ENCODE data around the gene GALNT10. TPM values are rescaled to one million over a fixed set of nuclear protein-coding genes. Genes with fewer than 3 reads are reported as not detected.

Gene GALNT10
- total and polyA plus RNA-seq, 10 of the 15 experiments (the other 5 are each of a cell fraction or from before 2014, with no cell fraction given) = 3.9 to 35.4 (median 15.5) TPM

- TF ChIP-seq ATF3 (IDR thresholded peaks at IDR 0.05; ENCODE audit: borderline replicate concordance, extremely low read depth, low read depth, low read length) (no peak), TAF1 (IDR thresholded peaks at IDR 0.05; ENCODE audit: borderline replicate concordance, low read depth, low read length) (no peak), MXI1 (IDR thresholded peaks at IDR 0.05; ENCODE audit: low read depth, low read length) (no peak), CTCF (IDR thresholded peaks at IDR 0.05 in 2 of 3, conservative IDR thresholded peaks at IDR 0.05 in 1 of 3; ENCODE audit: control insufficient read depth in 2 of 3, extremely low read depth in 1 of 3, insufficient read depth in 1 of 3, low read depth in 3 of 3, low read length in 3 of 3) (no peak), TCF7 (IDR thresholded peaks at IDR 0.05; ENCODE audit: borderline replicate concordance) (no peak), CHD2 (IDR thresholded peaks at IDR 0.05; ENCODE audit: borderline replicate concordance, low read depth, low read length) (no peak), TCF3 (IDR thresholded peaks at IDR 0.05; ENCODE audit: borderline replicate concordance, insufficient read depth, low read depth, low read length) (no peak)
Observed at GRCh38 chr5:154437281-154437965, 246.9 kb downstream of the GALNT10 start (continued).

- H2AFZ ChIP-seq (ENCODE audit: control insufficient read depth, low read depth, low read length) = no peak overlapping the region
- no peak for TF ChIP-seq KLF5 (IDR thresholded peaks at IDR 0.05; ENCODE audit: partially characterized antibody)
- TF ChIP-seq ZSCAN29 (IDR thresholded peaks at IDR 0.05) = no peak
- TF ChIP-seq USF1 (IDR thresholded peaks at IDR 0.05; ENCODE audit: borderline replicate concordance, extremely low read length, insufficient read depth, low read depth, low read length) = no peak
- TF ChIP-seq NFXL1 (IDR thresholded peaks at IDR 0.05; ENCODE audit: borderline replicate concordance) = no peak
- TF ChIP-seq POU2F2 (IDR thresholded peaks at IDR 0.05; ENCODE audit: borderline replicate concordance, low read depth, low read length) = no peak
- no peak overlapping the region for H3K4me2 ChIP-seq (ENCODE audit: control insufficient read depth, insufficient read depth)
- no peaks in the 10 kb centered on the region; the same call in 1 of the 2 replicates for H3K4me1 ChIP-seq (ENCODE audit: control insufficient read depth, insufficient read depth, low read length)
- H3K79me2 ChIP-seq (ENCODE audit: control insufficient read depth, insufficient read depth, low read length) = peaks cover 18% of the 10 kb centered on the region
- H4K20me1 ChIP-seq (ENCODE audit: control insufficient read depth, insufficient read depth) = no peaks in the 10 kb centered on the region
- WGBS (ENCODE audit: insufficient coverage, insufficient replicate concordance, low lambda C conversion rate, missing lambda C conversion rate) = 74% methylated on average over 5 of the region's 5 CpGs
- intact Hi-C loops (cut with micrococcal nuclease; ENCODE audit: unreplicated experiment) = loop anchor here (10.0 kb wide), 1 partner anchor 494 kb away; the partner anchor contains the start of gene GEMIN5
- POLR2A ChIA-PET = interaction anchor here (0.7 kb wide), 1 partner anchor 51 kb away, joined by 3 read pairs; no protein-coding TSS in a partner anchor
- H3K9me3 ChIP-seq (replicated peaks; ENCODE audit: control insufficient read depth, insufficient read depth, low read length) = no peaks in the 10 kb centered on the region
- RAD21 ChIA-PET (ENCODE audit: unreplicated experiment) = no interaction called here
- in situ Hi-C loops (cut with MboI) = no loop called here
- ATAC-seq (no peak), DNase-seq (ENCODE audit: low read depth, low spot score) (no peak), FAIRE-seq (no peak)
- SMC1A ChIA-PET (ENCODE audit: uncharacterized antibody, unreplicated experiment) = interaction anchor here (0.5 kb wide), 1 partner anchor 200 kb away, joined by 3 read pairs; no protein-coding TSS in a partner anchor
- H3K27ac ChIP-seq (ENCODE audit: control insufficient read depth, insufficient read depth) = no peak overlapping the region
- no peaks in the 10 kb centered on the region for H3K27me3 ChIP-seq (replicated peaks in 1 of 2; ENCODE audit: control insufficient read depth in 2 of 2, insufficient read depth in 2 of 2, low read length in 1 of 2)
- H3K36me3 ChIP-seq (ENCODE audit: control insufficient read depth in 2 of 2, insufficient read depth in 2 of 2, low read length in 1 of 2) = peaks cover 1 to 21% of the 10 kb centered on the region in 2 experiments
- CTCF ChIA-PET = interaction anchor here (1.2 to 2.0 kb wide), 3 partner anchors 19 to 369 kb away, joined by 3 to 7 read pairs (median 6); no protein-coding TSS in a partner anchor
- H3K4me3 ChIP-seq = no peak overlapping the region
- BruUV-seq (replicated peaks) = no TSS peak
- H3K9ac ChIP-seq (ENCODE audit: control insufficient read depth, insufficient read depth, low read length) = no peak overlapping the region
Observed at GRCh38 chr5:154440540-154440939, 250.0 kb downstream of the GALNT10 start.
